ENCODE data around the gene PLA1A.

GRCh38 chr3:119586733-119587172 is 10.9 kb upstream of the PLA1A start:
- TF ChIP-seq CTCF (IDR thresholded peaks at IDR 0.05) (no peak), EZH2 (IDR thresholded peaks at IDR 0.05; ENCODE audit: borderline replicate concordance, insufficient read depth, low read depth, low read length, poor library complexity, severe bottlenecking) (no peak)
